DOHH2 (cell line): ENCODE data around the gene MTCH2.

Experiments
- H3F3A ChIP-seq: fragments of 200-600 bp; sonication (generic), shearing (Covaris generic); 2 replicates; pipeline ENCODE4 v1.6.0; 2016; ENCODE audit warnings: antibody characterized with exemption, mild to moderate bottlenecking; ENCODE audit not compliant: control insufficient read depth, insufficient read depth
- H3K27ac ChIP-seq: fragments of 200-600 bp; sonication (generic); 2 replicates; pipeline ENCODE4 v1.5.1; 2014; ENCODE audit warnings: low read depth, mild to moderate bottlenecking, low read length, moderate library complexity
- H3K27me3 ChIP-seq: fragments of 200-600 bp; sonication (generic); 2 replicates; pipeline ENCODE4 v1.6.1; 2014; ENCODE audit warnings: mild to moderate bottlenecking, low read length, mixed read lengths; ENCODE audit not compliant: control insufficient read depth
- H3K36me3 ChIP-seq: fragments of 200-600 bp; sonication (generic); 2 replicates; pipeline ENCODE4 v1.6.1; 2014; ENCODE audit warnings: mild to moderate bottlenecking, low read length, moderate library complexity, mixed read lengths; ENCODE audit not compliant: control insufficient read depth
- H3K4me1 ChIP-seq: fragments of 200-600 bp; sonication (generic); 2 replicates; pipeline ENCODE4 v1.6.1; 2014; ENCODE audit warnings: mild to moderate bottlenecking, low read length, mixed read lengths; ENCODE audit not compliant: control insufficient read depth
- H3K4me2 ChIP-seq: fragments of 200-600 bp; sonication (generic); 2 replicates; pipeline ENCODE4 v1.6.0; 2014; ENCODE audit warnings: mild to moderate bottlenecking, low read length, moderate library complexity
- H3K4me3 ChIP-seq: fragments of 200-600 bp; sonication (generic); 2 replicates; pipeline ENCODE4 v1.5.1; 2014; ENCODE audit warnings: mild to moderate bottlenecking, low read length, mixed read lengths
- H3K79me2 ChIP-seq: fragments of 200-600 bp; sonication (generic); 2 replicates; pipeline ENCODE4 v1.6.1; 2014; ENCODE audit warnings: mild to moderate bottlenecking, low read length, mixed read lengths; ENCODE audit not compliant: control insufficient read depth
- H3K9me2 ChIP-seq: fragments of 200-600 bp; sonication (generic); replicated peaks from 2 replicates; pipeline ENCODE4 v1.6.1; 2014; ENCODE audit warnings: mild to moderate bottlenecking, low read length, mixed read lengths; ENCODE audit not compliant: control insufficient read depth
- H3K9me3 ChIP-seq: fragments of 200-600 bp; sonication (generic); 2 replicates; pipeline ENCODE4 v1.6.1; 2014; ENCODE audit warnings: antibody characterized with exemption, low read length, mixed read lengths; ENCODE audit not compliant: control insufficient read depth, insufficient read depth
- H4K20me1 ChIP-seq: fragments of 200-600 bp; sonication (generic); 2 replicates; pipeline ENCODE4 v1.6.0; 2014; ENCODE audit warnings: low read depth, mild to moderate bottlenecking, antibody characterized with exemption, low read length, moderate library complexity; ENCODE audit not compliant: control insufficient read depth, insufficient read depth
- CTCF ChIP-seq: fragments of 200-600 bp; sonication (generic); IDR thresholded peaks from one replicate; pipeline ENCODE4 v1.5.1; 2014; ENCODE audit warnings: antibody characterized with exemption, mild to moderate bottlenecking, low read depth, low read length; ENCODE audit not compliant: poor library complexity, severe bottlenecking
- EZH2phosphoT487 ChIP-seq: fragments of 200-600 bp; sonication (generic); IDR thresholded peaks from 2 replicates; pipeline ENCODE4 v1.6.1; 2017; ENCODE audit warnings: borderline replicate concordance, mild to moderate bottlenecking, antibody characterized with exemption, low read length, moderate library complexity, mixed read lengths

Gene MTCH2

DNA sequence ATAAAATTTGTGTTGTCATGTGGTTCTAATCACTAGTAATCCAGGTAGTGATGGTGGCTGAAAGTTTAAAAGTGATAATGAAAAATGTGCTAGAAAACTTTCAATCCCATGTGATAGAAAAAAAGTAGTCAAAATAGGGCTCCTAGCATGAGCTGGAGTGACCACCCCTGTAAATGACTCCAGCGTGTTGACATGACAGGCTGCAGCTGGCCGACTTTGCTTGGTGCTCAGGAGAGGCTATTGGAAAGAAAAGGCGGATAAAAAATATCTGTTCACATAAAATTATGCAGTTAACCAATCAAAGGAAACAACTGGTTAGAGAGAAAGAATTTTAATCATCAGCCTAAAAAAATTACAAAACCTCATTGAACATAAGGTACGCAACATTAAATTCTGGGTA lies 16.9 kb upstream of the MTCH2 start:
- TF ChIP-seq EZH2phosphoT487 (no peak), CTCF (no peak)
- H3K27ac ChIP-seq = no peak overlapping the region
- H3K27me3 ChIP-seq = peaks cover 7% of the 10 kb centered on the region; the same call in 1 of the 2 replicates
- H3K9me3 ChIP-seq = no peaks in the 10 kb centered on the region
- no peaks in the 10 kb centered on the region for H4K20me1 ChIP-seq
- H3K4me3 ChIP-seq = no peak overlapping the region
- H3K9me2 ChIP-seq = no peaks in the 10 kb centered on the region
- no peaks in the 10 kb centered on the region for H3K36me3 ChIP-seq
- H3K4me1 ChIP-seq = no peaks in the 10 kb centered on the region
- H3K79me2 ChIP-seq = no peaks in the 10 kb centered on the region
- H3K4me2 ChIP-seq = no peak overlapping the region
- H3F3A ChIP-seq = no peaks in the 10 kb centered on the region

- H3K27me3 ChIP-seq = peaks cover 7% of the 10 kb centered on the region
- TF ChIP-seq EZH2phosphoT487 = no peak
- TF ChIP-seq CTCF = no peak
- H3K4me1 ChIP-seq = no peaks in the 10 kb centered on the region
- H4K20me1 ChIP-seq = no peaks in the 10 kb centered on the region
- no peaks in the 10 kb centered on the region for H3K79me2 ChIP-seq
- no peak overlapping the region for H3K4me2 ChIP-seq
- H3F3A ChIP-seq = no peaks in the 10 kb centered on the region
- H3K36me3 ChIP-seq = no peaks in the 10 kb centered on the region
- H3K27ac ChIP-seq = no peak overlapping the region
- no peaks in the 10 kb centered on the region for H3K9me2 ChIP-seq
- no peaks in the 10 kb centered on the region; the same call in none of the 2 replicates for H3K9me3 ChIP-seq
- no peak overlapping the region for H3K4me3 ChIP-seq
Measured at GRCh38 chr11:47656260-47656885, 14.0 kb upstream of the MTCH2 start.

GRCh38 chr11:47651818-47652469 lies 9.6 kb upstream of the MTCH2 start:
- Histone ChIP-seq H3K4me2 (no peak overlapping the region), H3K27me3 (peaks cover 4% of the 10 kb centered on the region), H3K9me3 (no peaks in the 10 kb centered on the region; the same call in none of the 2 replicates), H3F3A (no peaks in the 10 kb centered on the region), H4K20me1 (no peaks in the 10 kb centered on the region), H3K27ac (no peak overlapping the region), H3K9me2 (no peaks in the 10 kb centered on the region), H3K79me2 (no peaks in the 10 kb centered on the region), H3K4me3 (no peak overlapping the region), H3K36me3 (no peaks in the 10 kb centered on the region), H3K4me1 (no peaks in the 10 kb centered on the region)
- TF ChIP-seq EZH2phosphoT487 (no peak), CTCF (no peak)
